Spleen (tissue), 11 donors: Measurements from ENCODE around the gene CAMTA1. TPM values are rescaled to one million over a fixed set of nuclear protein-coding genes. Genes with fewer than 3 reads are reported as not detected.

ENCODE experiments used
- DNase-seq: peaks from one replicate; pipeline ENCODE4 v3.0.0-alpha.2; 2020
- H3K27ac ChIP-seq, 8 donors: fragments of 200-600 bp; sonication (generic) in 7 of 8; 1 replicate in 4 of 8; 2 replicates in 4 of 8; pipeline versions ENCODE4 v1.5.0 to v1.8.0; 2016 to 2021; ENCODE audit warnings: inconsistent platforms in 4 of 8, mild to moderate bottlenecking in 4 of 8, moderate library complexity in 1 of 8
- H3K27me3 ChIP-seq, 7 donors: fragments of 200-600 bp; sonication (generic) in 6 of 7; replicated peaks in 1 of 7; 1 replicate in 4 of 7; 2 replicates in 3 of 7; pipeline versions ENCODE4 v1.5.0 to v1.8.0; 2016 to 2021; ENCODE audit warnings: inconsistent platforms in 3 of 7, mild to moderate bottlenecking in 1 of 7
- H3K36me3 ChIP-seq, 6 donors: fragments of 200-600 bp; sonication (generic) in 5 of 6; 1 replicate in 4 of 6; 2 replicates in 2 of 6; pipeline versions ENCODE4 v1.5.0 to v1.8.0; 2016 to 2021; ENCODE audit warnings: inconsistent platforms in 2 of 6
- H3K4me1 ChIP-seq, 6 donors: fragments of 200-600 bp; sonication (generic) in 5 of 6; 1 replicate in 3 of 6; 2 replicates in 3 of 6; pipeline versions ENCODE4 v1.5.0 to v1.8.0; 2016 to 2021; ENCODE audit warnings: inconsistent platforms in 3 of 6
- H3K4me3 ChIP-seq, 8 donors: fragments of 200-600 bp; sonication (generic) in 7 of 8; 1 replicate in 4 of 8; 2 replicates in 4 of 8; pipeline versions ENCODE4 v1.5.0 to v1.8.0; 2016 to 2021; ENCODE audit warnings: inconsistent platforms in 4 of 8, mild to moderate bottlenecking in 4 of 8, moderate library complexity in 2 of 8
- H3K9me3 ChIP-seq, 8 donors: fragments of 200-600 bp; sonication (generic) in 7 of 8; 1 replicate in 4 of 8; 2 replicates in 4 of 8; pipeline versions ENCODE4 v1.5.0 to v1.8.0; 2016 to 2021; ENCODE audit warnings: inconsistent platforms in 4 of 8
- POLR2A ChIP-seq, 3 donors: fragments of 450-650 bp; IDR thresholded peaks; one replicate each; pipeline ENCODE4 v1.5.1; 2017; ENCODE audit warnings: antibody characterized with exemption in 3 of 3, mild to moderate bottlenecking in 1 of 3
- POLR2AphosphoS5 ChIP-seq, 3 donors: sonication (generic); formaldehyde crosslinking; IDR thresholded peaks; one replicate each; pipeline ENCODE4 v1.5.1; 2017; ENCODE audit warnings: antibody characterized with exemption in 3 of 3
- WGBS, 5 donors: extraction: QIAGEN DNeasy Blood & Tissue Kit in 3 of 5; methylation state at CpG; one replicate each; pipeline versions ENCODE4 v1.1.5 to v1.1.7; 2013 to 2018; 5-methylcytosine and 5-hydroxymethylcytosine counted together
- intact Hi-C: fragments of 100-400 bp; cut with DNase I; formaldehyde crosslinking; loops from one replicate; pipeline ENCODE4 v1.15.0; 2023; ENCODE audit warnings: low total_unique reads
- polyA plus RNA-seq, 3 donors: library from polyadenylated mRNA; stranded (reverse); fragments of 200-250 nt; gene quantifications; one replicate each; pipeline ENCODE4 v1.2.1, GENCODE V29; 2013
- total RNA-seq, 7 donors: library from RNA; depleted of rRNA in 3 of 7; stranded (reverse); fragments of >200 nt in 3 of 7; fragmentation: NEBNext Ultra II Directional in 4 of 7; extraction: Animal tissue kit (Norgen Biotek cat#: 25700) in 4 of 7; gene quantifications; one replicate each; pipeline versions ENCODE4 v1.1.0 to v1.2.1, GENCODE V29; 2016 to 2021
- TF ChIP-seq, protein P1 (sequence below), 11 experiments: fragments of 200-600 bp in 7 of 11; fragments of 450-650 bp in 4 of 11; sonication (generic) in 4 of 11; IDR thresholded peaks in 8 of 11; conservative IDR thresholded peaks in 3 of 11; 1 replicate in 7 of 11; 2 replicates in 4 of 11; pipeline versions ENCODE4 v1.4.0 to v1.8.0; 2016 to 2021; ENCODE audit warnings: antibody characterized with exemption in 11 of 11, inconsistent platforms in 4 of 11, mild to moderate bottlenecking in 1 of 11
- donor health status: healthy with polysubstance abuse.
- donor health status: DM: no; HTN: no; CAD: no; lungs with moderate emphysema.
- donor health status: DM: no; HTN: no; CAD: no.
- donor health status: Bipolar disorder and iron deficiency.
- donor health status: healthy.
- donor health status: DM: no; HTN: no; CAD: no.
- donor health status: DM: yes; HTN: yes; CAD: no.

Gene CAMTA1
- total and polyA plus RNA-seq, 10 donors, result 53.0 to 106 (median 77.3) TPM

GRCh38 chr1:7105269-7105668 is 320.0 kb downstream of the CAMTA1 start:
- H3K9me3 ChIP-seq, result no peaks in the 10 kb centered on the region
- no peak for TF ChIP-seq POLR2AphosphoS5 (IDR thresholded peaks at IDR 0.05)
- TF ChIP-seq, protein P1, sequence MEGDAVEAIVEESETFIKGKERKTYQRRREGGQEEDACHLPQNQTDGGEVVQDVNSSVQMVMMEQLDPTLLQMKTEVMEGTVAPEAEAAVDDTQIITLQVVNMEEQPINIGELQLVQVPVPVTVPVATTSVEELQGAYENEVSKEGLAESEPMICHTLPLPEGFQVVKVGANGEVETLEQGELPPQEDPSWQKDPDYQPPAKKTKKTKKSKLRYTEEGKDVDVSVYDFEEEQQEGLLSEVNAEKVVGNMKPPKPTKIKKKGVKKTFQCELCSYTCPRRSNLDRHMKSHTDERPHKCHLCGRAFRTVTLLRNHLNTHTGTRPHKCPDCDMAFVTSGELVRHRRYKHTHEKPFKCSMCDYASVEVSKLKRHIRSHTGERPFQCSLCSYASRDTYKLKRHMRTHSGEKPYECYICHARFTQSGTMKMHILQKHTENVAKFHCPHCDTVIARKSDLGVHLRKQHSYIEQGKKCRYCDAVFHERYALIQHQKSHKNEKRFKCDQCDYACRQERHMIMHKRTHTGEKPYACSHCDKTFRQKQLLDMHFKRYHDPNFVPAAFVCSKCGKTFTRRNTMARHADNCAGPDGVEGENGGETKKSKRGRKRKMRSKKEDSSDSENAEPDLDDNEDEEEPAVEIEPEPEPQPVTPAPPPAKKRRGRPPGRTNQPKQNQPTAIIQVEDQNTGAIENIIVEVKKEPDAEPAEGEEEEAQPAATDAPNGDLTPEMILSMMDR (IDR thresholded peaks at IDR 0.05 in 8 of 11, conservative IDR thresholded peaks at IDR 0.05 in 3 of 11), result no peak
- no peak for TF ChIP-seq POLR2A (IDR thresholded peaks at IDR 0.05)
- H3K27ac ChIP-seq, result no peak overlapping the region
- no peak for DNase-seq
- H3K36me3 ChIP-seq, result no peaks in the 10 kb centered on the region
- peaks cover 0 to 12% (median 0%) of the 10 kb centered on the region in 7 donors for H3K27me3 ChIP-seq
- H3K4me1 ChIP-seq, result no peaks in the 10 kb centered on the region
- intact Hi-C loops, result no loop called here
- 69 to 85% (median 79%) methylated on average over 7 of the region's 7 CpGs for WGBS, 5 donors
- no peak overlapping the region for H3K4me3 ChIP-seq

- TF ChIP-seq POLR2A (IDR thresholded peaks at IDR 0.05), result no peak
- TF ChIP-seq POLR2AphosphoS5 (IDR thresholded peaks at IDR 0.05), result no peak
- TF ChIP-seq, protein P1 (IDR thresholded peaks at IDR 0.05 in 8 of 11, conservative IDR thresholded peaks at IDR 0.05 in 3 of 11), result no peak
- H3K4me3 ChIP-seq, result no peak overlapping the region
- H3K27ac ChIP-seq, result no peak overlapping the region
- H3K9me3 ChIP-seq, result no peaks in the 10 kb centered on the region
- DNase-seq, result no peak
- H3K4me1 ChIP-seq, result no peaks in the 10 kb centered on the region
- no peaks in the 10 kb centered on the region for H3K36me3 ChIP-seq
- H3K27me3 ChIP-seq, result peaks cover 0 to 12% (median 0%) of the 10 kb centered on the region in 7 donors
- WGBS, 5 donors, result 74 to 85% (median 80%) methylated on average over 15 of the region's 15 CpGs
- intact Hi-C loops, result no loop called here
Measured at GRCh38 chr1:7106442-7107108, 321.3 kb downstream of the CAMTA1 start.

DNA sequence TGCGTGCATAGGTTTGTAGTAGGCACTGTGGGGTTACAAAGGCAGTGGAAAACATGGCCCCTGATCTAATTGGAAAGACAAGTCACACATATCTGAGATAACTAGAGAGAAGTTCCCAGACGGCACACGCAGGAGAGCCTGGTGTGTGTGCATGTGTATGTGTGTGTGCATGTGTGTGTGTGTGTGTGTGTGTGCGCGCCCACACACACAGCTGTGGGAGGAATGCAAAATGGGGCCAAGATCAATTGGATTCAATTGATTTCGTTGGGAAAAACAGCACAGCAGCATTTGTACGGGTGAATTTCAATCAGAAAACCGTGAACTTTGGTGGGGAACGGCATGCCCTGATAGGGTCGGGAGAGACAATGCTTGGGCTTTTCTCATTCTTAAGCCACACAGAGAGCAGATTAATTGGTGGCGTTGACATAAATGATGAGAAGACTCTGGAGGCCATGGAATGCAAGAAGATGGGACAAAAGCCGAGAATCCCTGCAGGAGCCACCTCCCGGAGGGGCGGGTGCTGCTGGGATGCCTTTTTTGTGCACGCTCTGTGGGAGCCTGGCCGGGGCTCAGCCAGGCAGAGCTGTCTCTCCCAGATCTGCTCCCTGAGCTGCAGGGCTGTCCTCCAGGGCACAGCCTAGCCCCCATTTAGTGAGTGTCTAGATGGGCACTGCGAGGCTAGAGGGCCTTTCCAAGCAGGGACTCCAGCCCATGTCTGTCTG is 322.0 kb downstream of the CAMTA1 start:
- intact Hi-C loops, result no loop called here
- no peaks in the 10 kb centered on the region for H3K36me3 ChIP-seq
- no peaks in the 10 kb centered on the region for H3K9me3 ChIP-seq
- H3K4me1 ChIP-seq, result no peaks in the 10 kb centered on the region
- H3K27me3 ChIP-seq, result peaks cover 0 to 12% (median 0%) of the 10 kb centered on the region in 7 donors
- no peak overlapping the region for H3K27ac ChIP-seq
- no peak for DNase-seq
- no peak overlapping the region for H3K4me3 ChIP-seq
- TF ChIP-seq POLR2AphosphoS5 (IDR thresholded peaks at IDR 0.05) (no peak), POLR2A (IDR thresholded peaks at IDR 0.05) (no peak)
- TF ChIP-seq, protein P1 (IDR thresholded peaks at IDR 0.05 in 8 of 11, conservative IDR thresholded peaks at IDR 0.05 in 3 of 11), result no peak
- WGBS, 5 donors, result 79 to 82% (median 80%) methylated on average over 17 of the region's 17 CpGs

DNA sequence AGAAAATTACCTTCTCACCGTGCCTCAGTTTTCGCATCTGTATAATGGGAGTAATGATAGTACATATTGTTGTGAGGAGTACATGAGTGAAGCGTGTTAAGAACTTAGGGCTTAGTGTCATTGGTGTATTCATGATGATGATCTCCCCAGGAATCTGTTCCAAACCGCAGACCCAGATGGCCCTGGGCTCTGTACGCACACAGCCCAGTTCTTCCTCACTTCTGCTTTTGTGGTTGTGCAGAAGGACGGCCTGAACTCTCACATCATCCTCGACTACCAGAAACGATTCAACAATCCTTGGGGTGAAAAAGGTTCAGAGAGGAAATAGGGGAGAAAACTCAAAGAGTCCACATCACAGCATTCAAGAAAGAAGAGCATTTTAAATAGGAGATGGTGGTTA is 323.0 kb downstream of the CAMTA1 start:
- no peak overlapping the region for H3K27ac ChIP-seq
- no peaks in the 10 kb centered on the region for H3K4me1 ChIP-seq
- intact Hi-C loops, result no loop called here
- peaks cover 0 to 17% (median 0%) of the 10 kb centered on the region in 7 donors for H3K27me3 ChIP-seq
- H3K36me3 ChIP-seq, result no peaks in the 10 kb centered on the region
- H3K4me3 ChIP-seq, result no peak overlapping the region
- DNase-seq, result no peak
- 46 to 54% (median 48%) methylated on average over 8 of the region's 8 CpGs for WGBS, 5 donors
- no peaks in the 10 kb centered on the region for H3K9me3 ChIP-seq
- TF ChIP-seq POLR2AphosphoS5 (IDR thresholded peaks at IDR 0.05) (no peak), POLR2A (IDR thresholded peaks at IDR 0.05) (no peak)
- TF ChIP-seq, protein P1 (IDR thresholded peaks at IDR 0.05 in 8 of 11, conservative IDR thresholded peaks at IDR 0.05 in 3 of 11), result no peak
